ENCODE data around the gene MYOZ3.

MYOZ3 gene

DNA sequence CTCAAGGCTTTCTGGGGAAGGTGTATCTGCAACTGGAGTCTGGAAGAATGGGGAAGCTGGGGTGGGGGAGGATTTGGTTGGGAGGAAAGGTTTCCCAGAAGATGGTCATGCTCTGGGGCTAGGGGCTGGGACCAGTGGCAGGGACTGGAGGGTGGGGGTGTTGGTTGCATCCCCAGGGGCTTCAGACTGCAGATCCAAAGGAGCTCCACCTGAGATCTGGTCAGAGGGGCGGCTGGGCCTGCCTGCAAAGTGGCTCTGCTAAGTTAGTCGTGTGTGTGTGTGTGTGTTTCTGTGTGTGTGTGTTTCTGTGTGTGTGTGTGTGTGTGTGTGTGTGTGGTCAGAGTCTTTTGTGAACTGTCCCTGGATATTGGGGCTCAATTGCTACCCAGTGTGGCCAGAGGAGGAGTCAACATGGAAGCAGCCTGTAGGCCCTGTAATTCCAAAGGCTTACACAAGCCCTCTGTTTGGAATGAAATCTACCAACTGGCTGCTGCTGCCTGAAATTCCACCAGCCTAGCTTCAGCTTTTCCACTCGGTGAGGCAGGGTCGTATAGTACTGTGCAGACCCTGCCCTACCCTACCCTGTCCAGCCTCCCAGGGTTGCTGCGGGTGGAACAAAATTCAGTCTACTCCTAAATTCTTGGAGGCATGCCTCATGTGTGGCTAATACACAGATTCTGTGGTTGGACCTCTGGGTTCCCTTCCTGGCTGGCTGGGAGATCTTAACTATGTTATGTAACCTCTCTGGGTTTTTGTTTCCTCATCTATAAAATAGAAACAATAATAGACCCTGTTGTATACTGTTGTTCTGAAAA lies 33.1 kb upstream of the MYOZ3 start:
- no peak for DNase-seq

DNA sequence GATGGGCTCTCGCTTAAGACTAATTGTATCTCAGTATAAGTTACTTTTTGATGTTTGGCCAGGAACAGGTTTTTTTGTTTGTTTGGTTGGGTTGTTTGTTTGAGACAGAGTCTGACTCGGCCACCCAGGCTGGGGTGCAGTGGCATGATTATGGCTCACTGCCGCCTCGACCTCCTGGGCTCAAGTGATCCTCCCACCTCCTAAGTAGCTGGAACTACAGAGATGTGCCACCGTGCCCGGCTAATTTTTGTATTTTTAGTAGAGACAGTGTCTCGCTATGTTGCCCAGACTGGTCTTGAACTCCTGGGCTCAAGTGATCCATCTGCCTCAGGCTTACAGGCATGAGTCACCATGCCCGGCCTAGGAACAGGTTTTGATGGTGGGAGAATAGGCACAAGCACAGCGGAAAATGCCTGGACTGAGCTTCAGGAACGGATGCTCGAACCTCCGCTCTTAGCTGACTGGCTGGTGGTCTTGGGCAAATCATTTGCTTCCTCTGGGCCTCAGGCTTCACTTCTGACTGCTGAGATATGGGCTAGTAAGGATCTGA lies 32.0 kb upstream of the MYOZ3 start:
- DNase-seq, result no peak

DNA sequence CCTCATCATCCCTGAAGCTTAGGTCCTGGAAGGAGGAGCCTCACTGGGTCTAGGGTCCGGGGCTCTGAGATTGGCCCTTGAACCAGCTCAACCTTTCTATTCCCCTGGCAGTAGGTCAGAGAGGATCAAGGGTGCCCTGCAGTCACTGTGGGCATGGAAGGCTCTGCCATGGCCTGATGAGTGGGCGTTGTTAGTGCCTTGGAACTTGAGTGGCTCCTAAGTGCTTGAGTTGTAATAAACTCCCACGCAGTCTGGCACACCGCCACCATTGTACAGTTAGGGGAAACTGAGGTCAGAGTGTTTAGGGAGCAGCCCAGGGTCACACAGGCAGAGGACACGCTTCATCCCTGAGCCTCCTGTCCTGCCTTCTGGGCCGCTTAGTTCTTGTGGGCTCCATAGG lies 31.0 kb upstream of the MYOZ3 start:
- no peak for DNase-seq

DNA sequence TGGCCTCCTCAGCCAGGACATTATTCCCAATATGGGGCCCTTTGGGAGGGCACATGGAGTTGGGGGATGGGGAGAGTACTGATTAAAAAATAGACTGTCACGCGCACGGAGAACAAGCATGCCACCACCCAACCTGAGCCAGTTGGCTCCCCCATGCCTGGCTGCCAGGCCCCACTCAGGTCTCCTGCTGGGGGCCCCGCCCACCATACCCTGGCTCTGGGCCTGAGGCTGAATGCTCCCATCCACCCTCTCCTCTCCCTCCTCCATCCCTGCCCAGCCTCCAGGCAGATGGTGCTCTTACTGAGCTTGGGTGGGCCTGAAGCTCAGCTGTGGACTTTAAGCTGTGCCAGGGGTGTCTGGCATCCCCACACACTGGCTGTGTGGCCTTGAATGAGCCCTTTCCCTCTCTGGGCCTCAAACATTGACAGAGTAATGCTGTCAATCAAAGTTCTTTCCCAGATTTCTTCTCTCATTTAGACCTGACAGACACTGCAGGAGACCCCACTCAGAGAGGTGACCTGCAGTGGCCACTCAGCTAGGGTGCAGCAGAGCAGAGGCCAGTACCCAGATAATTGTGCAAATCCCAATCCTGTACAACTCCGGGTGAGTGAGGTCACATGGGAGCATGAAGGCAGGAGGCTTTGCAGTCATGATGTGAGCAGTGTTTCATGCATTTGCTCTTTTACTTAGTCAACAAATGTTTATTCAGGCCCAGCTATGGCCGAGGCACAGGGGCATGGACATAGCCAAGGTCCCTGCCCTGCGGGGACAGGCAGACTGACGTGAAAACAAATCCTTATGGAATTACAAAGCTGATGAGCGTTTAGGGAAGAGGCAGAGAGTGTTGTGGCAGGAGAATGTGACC lies 30.4 kb upstream of the MYOZ3 start:
- peak; percentile 54 for DNase-seq

DNA sequence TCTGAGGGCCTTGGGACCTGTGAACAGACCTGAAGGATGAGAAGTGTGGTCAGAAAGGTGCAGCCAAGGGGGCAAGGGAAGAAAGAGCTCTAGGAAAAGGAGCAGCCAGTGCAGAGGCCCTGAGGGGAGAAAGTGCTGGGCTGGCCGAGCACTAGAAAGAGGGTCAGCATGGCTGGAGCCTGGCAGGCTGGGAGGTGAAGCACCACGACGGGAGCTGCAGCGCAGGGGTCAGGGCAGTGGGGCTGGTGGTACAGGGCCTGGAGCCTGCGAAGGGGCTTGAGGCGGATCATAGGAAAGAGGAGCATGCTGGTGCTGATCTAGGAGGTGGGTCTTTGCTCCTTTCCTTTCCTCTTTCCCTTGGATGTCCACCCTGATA lies 29.7 kb upstream of the MYOZ3 start:
- no peak for DNase-seq

DNA sequence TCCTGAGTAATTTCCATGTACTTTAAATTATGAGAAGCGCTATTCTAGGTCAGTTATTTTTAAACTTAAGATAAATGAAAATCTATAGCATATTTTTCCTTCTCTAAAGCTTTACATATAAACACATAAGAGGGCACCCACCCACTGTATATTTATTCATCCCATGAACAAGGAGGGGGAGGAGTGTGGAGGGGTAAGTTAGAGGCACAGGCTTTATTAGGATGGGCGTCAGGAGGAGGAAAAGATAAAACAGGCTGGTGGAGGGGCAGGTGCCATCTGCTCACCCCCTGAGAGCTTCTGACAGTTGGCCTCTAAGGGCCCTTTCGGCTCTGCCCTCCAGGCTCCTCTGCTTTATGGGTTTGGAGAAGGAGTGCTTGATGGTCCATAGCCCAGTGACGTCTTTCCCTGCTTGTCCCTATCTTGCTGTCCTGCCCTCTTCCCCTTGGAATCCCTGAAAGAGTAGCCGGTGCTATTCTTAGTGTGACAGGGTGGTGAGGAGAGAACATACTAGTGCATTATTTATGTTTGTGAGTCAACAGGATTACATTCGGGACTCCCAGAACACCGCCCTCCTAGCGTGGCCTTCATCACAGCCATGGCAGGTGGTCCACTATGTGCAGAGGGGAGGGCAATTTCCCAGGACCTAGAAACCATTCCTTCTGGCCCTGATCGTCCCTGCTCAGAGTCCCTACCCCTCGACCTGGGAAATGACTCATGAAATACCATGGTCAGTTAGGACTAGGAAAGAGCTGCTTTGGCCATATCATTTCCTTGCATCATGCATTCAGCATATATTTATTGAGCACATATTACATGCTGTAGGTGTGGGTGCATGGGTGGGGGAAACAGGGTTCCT lies 28.5 kb upstream of the MYOZ3 start:
- DNase-seq, result peak; percentile 77

DNA sequence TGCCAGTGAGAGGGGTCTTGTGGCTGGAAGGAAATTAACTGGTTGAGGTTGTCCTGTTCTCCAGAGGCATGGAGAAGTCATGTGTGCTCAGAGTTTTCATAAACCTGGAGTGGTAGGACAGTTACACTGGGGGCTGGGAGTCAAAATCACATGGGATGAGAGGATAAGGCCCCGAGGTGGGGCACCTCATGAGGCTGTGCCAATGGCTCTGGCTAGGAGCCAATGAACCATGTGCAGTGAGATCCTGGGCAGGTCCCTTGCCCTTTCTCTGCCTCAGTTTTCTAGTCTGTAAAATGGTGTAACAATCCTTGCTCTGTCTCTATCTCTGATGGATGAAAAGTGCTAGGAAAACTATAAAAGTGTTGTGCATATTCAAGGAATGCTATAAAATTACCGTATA lies 27.6 kb upstream of the MYOZ3 start:
- peak; percentile 47 for DNase-seq

DNA sequence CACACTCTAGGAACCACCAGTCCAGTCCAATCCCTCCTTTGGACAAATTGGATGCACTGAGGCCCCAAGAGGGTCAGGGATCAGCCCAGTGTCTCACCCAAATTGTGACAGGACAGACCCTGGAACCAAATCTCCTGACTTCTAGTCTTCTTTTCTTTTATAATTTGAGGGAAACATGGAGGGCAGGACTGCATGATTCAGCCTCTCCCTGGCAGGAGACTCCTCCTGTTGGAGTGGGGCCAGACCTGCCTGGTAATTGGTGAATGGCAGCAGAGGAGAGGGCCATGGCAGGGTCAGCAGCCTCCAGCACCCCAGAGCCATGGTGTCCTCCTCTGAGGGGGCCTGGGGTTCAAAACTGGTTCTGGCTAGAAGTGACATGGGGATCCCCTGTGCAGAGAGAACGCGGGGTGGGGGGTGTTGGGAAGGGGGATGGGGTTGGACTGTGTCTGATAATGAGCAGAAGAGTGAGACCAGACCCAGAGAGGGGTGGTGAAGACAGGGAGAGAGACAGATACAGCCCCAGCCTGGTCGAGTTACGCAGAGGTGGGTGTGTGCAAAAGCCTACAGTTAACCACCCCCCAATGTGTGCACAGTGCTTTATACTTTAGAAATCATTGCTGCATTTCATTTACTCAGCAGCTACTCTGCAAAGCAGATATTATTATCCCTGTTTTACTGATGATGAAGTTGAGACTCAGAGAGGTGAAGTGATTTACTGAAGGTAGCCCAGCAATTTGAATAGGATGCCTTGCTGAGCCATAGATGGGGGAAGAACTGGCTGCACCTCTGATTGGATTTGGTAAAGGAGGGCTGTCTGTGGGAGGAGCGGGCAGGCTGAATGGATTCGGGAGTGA lies 24.4 kb upstream of the MYOZ3 start:
- DNase-seq, result peak; percentile 82

DNA sequence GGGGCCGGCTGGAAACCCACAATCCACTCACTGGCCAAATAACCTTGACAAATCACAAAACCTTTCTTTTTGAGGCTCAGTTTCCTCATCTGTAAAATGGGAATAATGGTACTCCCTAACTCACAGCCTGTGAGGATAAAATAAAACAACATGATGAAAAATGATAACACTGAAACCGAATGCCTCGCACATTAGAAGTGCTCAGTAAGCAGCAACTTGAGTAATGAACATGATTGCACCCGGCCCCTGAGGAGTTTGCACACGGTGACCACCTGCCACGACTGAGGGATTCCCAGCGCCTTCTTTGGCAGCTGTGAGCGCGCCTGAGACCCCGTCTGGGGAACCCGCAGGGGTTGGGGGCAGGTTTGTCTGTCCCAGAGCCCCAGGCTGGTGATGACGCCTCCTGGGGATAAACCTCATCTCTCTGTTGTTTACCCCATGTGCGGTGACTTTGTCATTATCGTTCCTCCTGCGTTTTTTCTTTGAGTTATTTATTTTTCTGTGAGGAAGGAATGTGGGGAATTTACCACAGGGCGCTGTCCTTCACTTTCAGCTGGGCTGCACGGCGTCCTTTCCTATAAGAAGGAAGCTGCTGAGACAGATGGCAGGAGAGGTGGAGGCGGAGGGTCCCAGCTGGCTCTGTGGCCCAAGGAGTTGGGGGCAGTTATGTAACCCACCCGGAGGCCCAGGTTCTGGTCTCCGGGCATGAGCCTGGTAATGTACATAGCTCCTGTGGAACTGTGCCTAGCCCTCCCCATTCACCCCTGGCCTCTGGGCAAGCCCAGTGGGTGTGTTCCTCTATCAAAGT lies 23.6 kb upstream of the MYOZ3 start:
- peak; percentile 63 for DNase-seq

DNA sequence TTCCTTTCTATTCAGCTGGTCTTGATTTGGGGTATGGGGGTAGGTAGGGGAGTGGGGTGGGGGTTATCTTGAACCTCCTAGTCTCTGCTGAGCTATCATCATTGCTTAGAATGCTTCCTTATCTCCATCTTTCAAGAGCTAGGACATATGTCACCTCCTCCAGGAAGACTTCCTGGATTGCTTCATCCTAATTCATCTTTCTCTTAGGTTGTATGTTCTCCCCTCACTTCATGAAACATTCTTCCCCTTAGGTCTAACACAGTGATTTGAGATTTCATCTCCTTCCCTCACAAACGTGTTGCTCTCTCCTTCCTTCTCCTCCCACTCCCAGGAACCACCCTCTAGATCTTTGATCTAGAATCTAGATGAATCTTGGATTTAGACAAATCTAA lies 23.0 kb upstream of the MYOZ3 start:
- no peak for DNase-seq

DNA sequence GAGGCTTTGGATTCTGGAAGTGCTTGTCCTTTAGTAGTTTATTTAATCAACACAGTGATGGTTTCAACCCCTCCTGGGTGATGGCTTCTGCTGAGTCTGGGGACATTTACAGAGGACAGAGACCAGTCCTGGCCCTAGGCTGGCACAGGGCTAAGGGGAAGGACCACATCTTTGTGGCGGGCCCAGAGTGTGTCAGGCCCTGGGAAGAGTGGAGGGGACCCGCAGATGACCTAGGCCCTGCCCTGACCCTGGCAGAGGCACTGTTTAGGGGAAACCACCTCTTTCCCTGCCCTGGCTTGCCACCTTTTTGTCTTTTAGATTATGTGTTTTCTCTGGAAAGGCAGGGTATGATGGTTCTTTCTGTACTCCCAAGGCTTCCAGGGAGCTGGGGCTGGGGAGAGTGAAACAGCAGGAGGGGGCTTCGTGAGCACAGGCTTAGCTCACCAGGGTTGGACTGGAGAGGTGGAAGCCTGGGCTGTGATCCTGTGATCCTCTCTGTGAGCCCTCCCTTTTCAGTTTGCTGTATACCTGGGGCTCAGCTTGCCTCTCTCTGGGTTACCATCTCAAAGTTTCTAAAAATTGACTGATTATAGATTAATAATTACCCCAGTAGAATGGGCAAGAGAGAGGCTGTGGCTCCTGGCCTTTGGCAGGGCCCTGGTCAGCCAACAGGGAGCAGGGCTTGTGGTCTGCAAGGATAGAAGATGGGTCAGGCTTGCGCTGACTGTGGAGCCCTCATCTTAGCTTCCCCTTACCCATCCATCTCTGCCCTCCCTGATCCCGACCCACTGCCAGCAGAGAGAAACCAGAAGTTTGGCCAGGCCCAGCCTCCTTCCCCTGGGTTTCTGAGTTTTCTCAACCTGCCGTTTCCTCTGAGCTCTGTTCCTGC lies 22.3 kb upstream of the MYOZ3 start:
- DNase-seq, result no peak

DNA sequence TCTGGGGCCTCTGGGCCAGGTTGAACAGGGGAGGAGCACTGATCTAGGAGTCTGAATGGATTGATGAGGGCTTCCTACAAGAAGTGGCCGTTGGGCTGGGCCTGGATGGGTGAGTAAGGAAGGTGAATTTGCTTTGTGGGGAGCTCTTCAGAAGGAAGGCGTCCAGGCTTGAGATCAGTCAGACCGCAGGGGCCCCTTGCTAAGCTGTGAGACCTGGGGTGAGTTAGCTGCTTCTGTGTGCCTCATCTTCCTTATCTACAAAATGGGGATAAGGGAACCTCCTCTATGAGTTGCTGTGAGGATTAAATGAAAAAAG lies 21.7 kb upstream of the MYOZ3 start:
- DNase-seq, result no peak

DNA sequence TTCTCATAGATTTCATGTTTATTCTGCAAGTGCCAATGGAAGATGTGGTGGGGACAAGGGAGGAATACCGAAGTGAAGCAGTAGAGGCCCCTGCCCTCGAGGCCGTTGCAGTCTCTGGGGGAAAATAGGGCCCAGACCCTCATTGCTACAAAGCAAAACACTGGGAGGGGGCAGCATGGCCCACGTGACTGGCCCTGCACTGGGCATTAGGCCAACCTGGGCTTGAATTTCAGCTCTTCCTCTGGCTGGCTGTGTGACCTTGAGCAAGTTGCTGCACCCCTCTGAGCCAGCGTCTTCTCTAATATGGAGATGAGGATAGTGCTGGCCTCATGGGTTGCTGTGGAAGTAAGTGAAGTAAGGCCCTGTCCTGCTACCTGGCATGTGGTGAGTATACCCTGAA lies 21.3 kb upstream of the MYOZ3 start:
- no peak for DNase-seq

DNA sequence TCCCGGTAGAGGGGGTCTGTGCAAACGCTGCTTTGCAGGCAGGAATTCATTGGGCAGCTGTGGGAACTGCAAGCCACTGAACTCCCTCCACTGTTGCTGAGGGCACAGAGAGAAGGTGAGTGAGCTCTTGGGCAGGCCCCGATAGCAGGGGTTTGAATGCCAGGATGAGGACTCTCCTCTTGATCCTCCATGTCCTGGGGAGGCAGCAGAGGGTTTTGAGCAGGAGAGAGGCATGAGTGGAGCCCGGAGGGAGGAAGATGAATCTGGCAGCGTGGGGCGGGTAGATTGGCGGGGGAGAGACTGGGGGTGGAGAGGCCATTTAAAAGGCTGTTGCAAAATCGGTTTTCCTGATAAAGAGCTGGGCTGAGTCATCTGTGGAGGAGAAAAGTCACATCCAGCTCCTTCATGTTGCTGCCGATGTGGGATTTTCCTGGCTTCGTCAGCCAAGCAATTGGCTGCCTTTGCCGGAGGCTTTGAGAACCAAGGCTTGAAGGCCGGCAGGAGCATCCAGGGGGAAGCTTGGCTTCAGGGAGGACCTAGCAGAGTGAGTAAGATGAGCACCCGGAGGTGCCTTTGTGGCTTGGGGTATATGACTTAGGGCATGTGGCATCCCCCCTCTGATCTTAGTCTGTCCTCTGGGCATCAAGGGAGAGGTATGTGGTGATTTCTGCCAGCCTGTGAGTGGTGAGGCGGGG lies 20.6 kb upstream of the MYOZ3 start, which contains the start of gene SYNPO:
TSS of gene SYNPO (plus strand) at position 350 of the 695 bp plus-strand sequence. CDS start 7,616 bp downstream, outside the sequence.
- DNase-seq, result no peak

DNA sequence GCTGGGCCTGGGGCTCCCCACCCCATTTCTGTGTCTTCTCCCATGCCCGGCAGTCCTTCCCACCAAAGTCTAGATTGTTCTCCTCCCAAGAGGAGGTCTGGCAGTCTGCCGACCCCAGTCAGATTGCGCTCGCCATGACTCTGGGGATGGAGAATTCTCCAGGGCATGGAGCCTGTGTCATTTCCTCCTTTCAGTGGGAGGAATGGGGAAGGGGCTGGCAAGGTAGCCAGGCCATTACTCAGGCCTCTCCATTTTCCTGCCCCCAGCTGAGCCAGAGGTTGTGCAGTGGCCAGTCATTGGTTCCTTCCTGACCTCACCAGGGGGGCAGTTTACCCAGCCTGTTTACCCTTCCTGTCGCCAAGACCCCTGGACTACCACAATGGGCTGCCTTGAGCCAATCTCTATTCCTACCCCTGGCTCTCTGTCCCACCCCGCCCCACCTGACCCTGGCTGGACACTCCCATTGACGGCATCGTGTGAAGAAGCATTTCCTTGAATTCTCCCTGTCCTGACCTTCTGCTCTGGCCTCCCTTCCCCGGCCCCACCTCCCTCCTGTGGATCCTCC lies 20.0 kb upstream of the MYOZ3 start:
- DNase-seq, result no peak

DNA sequence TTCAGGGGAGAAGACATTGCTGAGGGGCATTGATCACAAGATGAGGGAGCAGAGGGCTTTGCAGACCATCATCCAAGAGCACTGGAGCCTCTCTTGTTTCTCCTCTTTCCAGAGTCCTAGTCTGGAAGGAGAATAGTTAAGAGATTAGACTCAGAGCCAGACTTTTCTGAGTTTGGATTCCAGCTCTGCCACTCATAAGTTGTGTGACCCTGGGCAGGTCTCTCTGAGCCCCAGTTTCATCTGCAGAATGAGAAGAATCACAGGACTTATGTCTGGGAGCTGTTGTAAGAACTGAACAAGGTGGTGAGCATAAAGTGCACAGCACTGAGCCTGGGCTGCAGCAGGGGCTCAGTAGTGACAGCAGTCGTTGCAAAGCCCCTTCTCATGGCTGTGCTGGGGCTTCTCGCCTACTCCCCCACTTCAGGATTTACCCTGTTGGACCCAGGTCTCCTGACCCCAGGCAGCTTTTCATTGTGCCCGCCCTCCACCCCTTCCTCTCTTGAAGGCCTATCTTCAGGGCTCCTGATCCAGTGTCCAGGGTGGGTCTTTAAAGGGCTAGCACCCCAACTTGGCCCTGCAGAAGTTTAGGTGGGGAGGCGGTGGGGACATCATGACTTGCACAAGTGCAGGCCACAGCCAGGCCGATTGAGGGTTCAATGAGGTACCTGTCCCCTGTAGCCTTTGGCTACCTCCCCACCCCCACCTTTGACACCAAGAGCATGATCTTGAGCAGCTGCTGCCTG lies 19.1 kb upstream of the MYOZ3 start:
- no peak for DNase-seq

DNA sequence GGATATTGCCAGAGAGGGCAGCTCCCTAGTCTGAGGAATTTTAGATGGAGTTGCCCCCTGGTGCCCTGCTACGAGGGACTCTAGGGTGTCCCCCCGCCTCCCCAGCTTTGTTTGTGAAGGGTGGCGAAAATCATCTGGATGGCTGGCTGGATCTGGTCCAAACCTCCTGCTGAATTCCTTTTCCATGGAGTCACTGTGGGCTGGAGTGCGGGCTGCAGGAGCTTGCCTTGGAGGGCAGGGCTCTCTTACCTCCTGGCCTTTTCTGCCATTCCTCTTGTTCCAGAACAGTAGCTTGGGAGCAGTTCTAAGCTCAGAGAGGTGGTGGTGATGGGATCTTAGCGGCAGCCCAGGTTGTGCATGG lies 18.5 kb upstream of the MYOZ3 start:
- DNase-seq, result peak; percentile 60

DNA sequence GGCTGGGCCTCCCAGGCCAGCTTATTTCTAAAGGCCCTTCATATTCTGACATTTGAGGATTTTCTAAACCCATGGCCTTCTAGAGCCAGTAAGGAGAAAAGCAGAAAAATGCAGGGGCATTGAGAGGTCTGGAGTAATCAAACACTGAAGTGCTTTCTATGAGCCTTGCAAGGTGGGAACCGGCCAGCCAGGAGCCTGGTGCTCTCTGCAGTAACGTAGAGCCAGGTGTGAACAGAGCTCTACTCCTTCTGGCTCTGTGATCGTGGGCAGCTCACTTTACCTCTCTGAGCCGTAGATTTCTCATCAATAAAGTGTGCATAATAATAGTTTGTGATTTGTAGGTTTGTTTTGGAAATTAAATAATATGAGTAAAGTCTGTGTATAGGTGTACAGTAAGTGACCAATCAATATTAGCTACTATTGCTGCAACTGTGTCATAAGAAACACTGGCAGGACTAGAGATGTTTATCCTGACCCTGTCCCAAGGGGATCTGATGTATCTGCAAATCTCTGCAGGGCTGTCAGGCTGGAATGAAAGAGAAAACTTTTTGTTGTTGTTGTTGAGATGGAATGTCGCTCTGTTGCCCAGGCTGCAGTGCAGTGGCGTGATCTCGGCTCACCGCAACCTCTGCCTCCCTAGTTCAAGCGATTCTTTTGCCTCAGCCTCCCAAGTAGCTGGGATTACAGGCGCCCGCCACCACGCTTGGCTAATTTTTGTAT lies 17.9 kb upstream of the MYOZ3 start:
- DNase-seq, result no peak

All from NCI-H69 (cell line).